Caco-2 (cell line): ENCODE data around the gene CDK14. TPM values are rescaled to one million over a fixed set of nuclear protein-coding genes. Genes with fewer than 3 reads are reported as not detected.

Source experiments
- BruUV-seq: library from RNA; stranded (reverse); fragments of 400-500 nt; replicated peaks from 2 replicates; lab custom pipeline; 2021; lab: Mats Ljungman, UMichigan
- CTCF ChIA-PET: fragments of 300-600 bp; sonication (Branson Sonifier 250); formaldehyde crosslinking; loops from one replicate; lab custom pipeline; 2022; ENCODE audit warnings: antibody characterized with exemption; lab: Charles Lee
- POLR2A ChIA-PET: fragments of 300-600 bp; sonication (Branson Sonifier 250); formaldehyde crosslinking; loops from one replicate; lab custom pipeline; 2022; ENCODE audit warnings: antibody characterized with exemption; lab: Charles Lee
- DNase-seq, 2 experiments: peaks; one replicate each; pipeline versions ENCODE4 v3.0.0 to v3.0.0-alpha.2; 2020 to 2022
- H3K27me3 ChIP-seq: replicated peaks from 2 replicates; pipeline ENCODE4 v1.6.0; 2011; ENCODE audit warnings: low read length; ENCODE audit not compliant: control insufficient read depth, insufficient read depth
- H3K36me3 ChIP-seq: 2 replicates; pipeline ENCODE4 v1.5.1; 2011; ENCODE audit warnings: low read length; ENCODE audit not compliant: control insufficient read depth, insufficient read depth
- H3K4me1 ChIP-seq: fragments of 250-450 bp; sonication (Bioruptor Pico); 2 replicates; pipeline ENCODE4 v1.5.1; 2020; ENCODE audit warnings: mild to moderate bottlenecking
- H3K4me3 ChIP-seq: 2 replicates; pipeline ENCODE4 v1.5.1; 2011; ENCODE audit warnings: low read depth, mild to moderate bottlenecking, control low read depth, low read length
- H3K9me3 ChIP-seq: fragments of 250-450 bp; sonication (Bioruptor Pico); 2 replicates; pipeline ENCODE4 v1.5.1; 2020; ENCODE audit warnings: mild to moderate bottlenecking, moderate library complexity
- H3K27ac Mint-ChIP-seq: one replicate; pipeline ENCODE4 v1.8.0; 2022; ENCODE audit warnings: mixed read lengths; ENCODE audit not compliant: unreplicated experiment
- H3K27me3 Mint-ChIP-seq: one replicate; pipeline ENCODE4 v1.8.0; 2022; ENCODE audit warnings: mixed read lengths; ENCODE audit not compliant: insufficient read depth, unreplicated experiment
- H3K36me3 Mint-ChIP-seq: one replicate; pipeline ENCODE4 v1.8.0; 2022; ENCODE audit warnings: mild to moderate bottlenecking, mixed read lengths; ENCODE audit not compliant: insufficient read depth, unreplicated experiment
- H3K4me1 Mint-ChIP-seq: one replicate; pipeline ENCODE4 v1.8.0; 2022; ENCODE audit warnings: low read depth, mixed read lengths; ENCODE audit not compliant: unreplicated experiment
- H3K4me3 Mint-ChIP-seq: one replicate; pipeline ENCODE4 v1.8.0; 2022; ENCODE audit warnings: mild to moderate bottlenecking, moderate library complexity, mixed read lengths; ENCODE audit not compliant: unreplicated experiment
- H3K9me3 Mint-ChIP-seq: one replicate; pipeline ENCODE4 v1.8.0; 2022; ENCODE audit warnings: mixed read lengths; ENCODE audit not compliant: unreplicated experiment
- intact Hi-C: fragments of 100-400 bp; cut with micrococcal nuclease; formaldehyde crosslinking; loops from one replicate; pipeline ENCODE4 v1.10.0; 2022; ENCODE audit not compliant: unreplicated experiment
- total RNA-seq: library from RNA; stranded (reverse); gene quantifications from 2 replicates; pipeline ENCODE4 v1.2.3, GENCODE V29; 2022
- TF ChIP-seq, protein P1 (sequence below), 2 experiments: fragments of 200-600 bp in 1 of 2; IDR thresholded peaks; 1 replicate in 1 of 2; 2 replicates in 1 of 2; pipeline versions ENCODE4 v1.5.1 to v1.8.0; 2011 to 2022; ENCODE audit warnings: antibody characterized with exemption in 1 of 2, control low read depth in 1 of 2, inconsistent platforms in 1 of 2, low read depth in 1 of 2, low read length in 1 of 2, mild to moderate bottlenecking in 1 of 2, moderate library complexity in 1 of 2; ENCODE audit not compliant: insufficient read depth in 1 of 2, severe bottlenecking in 1 of 2, unreplicated experiment in 1 of 2

CDK14 gene
- total RNA-seq, 1 experiment from 2014 or later: 18.2 TPM

DNA sequence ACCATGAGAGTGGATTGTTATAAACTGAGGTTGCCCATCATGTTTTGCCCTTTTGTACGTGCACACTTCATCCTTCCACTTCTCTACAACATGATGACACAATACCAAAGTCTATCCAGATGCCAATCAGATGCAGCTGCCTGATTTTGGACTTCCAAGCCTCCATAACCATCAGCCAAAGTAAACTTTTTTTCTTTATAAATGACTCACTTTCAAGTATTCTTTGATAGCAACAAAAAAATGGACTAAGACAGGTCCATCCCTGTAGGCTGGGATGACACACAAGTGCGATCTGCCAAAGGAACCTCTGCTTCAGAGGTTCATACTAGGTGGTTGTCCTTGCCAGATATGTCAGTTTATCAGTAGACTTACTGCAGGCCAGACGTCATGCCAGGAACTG, 347.9 kb downstream of the CDK14 start:
- Mint-ChIP-seq H3K27me3 (no peaks in the 10 kb centered on the region), H3K27ac (no peak overlapping the region), H3K36me3 (no peaks in the 10 kb centered on the region), H3K4me1 (no peaks in the 10 kb centered on the region), H3K4me3 (no peak overlapping the region), H3K9me3 (no peaks in the 10 kb centered on the region)
- no peaks in the 10 kb centered on the region for H3K36me3 ChIP-seq
- H3K4me3 ChIP-seq: no peak overlapping the region
- BruUV-seq: no TSS peak
- H3K27me3 ChIP-seq: no peaks in the 10 kb centered on the region
- no peak for DNase-seq
- no peaks in the 10 kb centered on the region for H3K4me1 ChIP-seq
- H3K9me3 ChIP-seq: no peaks in the 10 kb centered on the region
- POLR2A ChIA-PET: no interaction called here
- CTCF ChIA-PET: no interaction called here
- intact Hi-C loops: no loop called here
- TF ChIP-seq, protein P1, sequence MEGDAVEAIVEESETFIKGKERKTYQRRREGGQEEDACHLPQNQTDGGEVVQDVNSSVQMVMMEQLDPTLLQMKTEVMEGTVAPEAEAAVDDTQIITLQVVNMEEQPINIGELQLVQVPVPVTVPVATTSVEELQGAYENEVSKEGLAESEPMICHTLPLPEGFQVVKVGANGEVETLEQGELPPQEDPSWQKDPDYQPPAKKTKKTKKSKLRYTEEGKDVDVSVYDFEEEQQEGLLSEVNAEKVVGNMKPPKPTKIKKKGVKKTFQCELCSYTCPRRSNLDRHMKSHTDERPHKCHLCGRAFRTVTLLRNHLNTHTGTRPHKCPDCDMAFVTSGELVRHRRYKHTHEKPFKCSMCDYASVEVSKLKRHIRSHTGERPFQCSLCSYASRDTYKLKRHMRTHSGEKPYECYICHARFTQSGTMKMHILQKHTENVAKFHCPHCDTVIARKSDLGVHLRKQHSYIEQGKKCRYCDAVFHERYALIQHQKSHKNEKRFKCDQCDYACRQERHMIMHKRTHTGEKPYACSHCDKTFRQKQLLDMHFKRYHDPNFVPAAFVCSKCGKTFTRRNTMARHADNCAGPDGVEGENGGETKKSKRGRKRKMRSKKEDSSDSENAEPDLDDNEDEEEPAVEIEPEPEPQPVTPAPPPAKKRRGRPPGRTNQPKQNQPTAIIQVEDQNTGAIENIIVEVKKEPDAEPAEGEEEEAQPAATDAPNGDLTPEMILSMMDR (IDR thresholded peaks at IDR 0.05; ENCODE audit: insufficient read depth in 1 of 2, low read depth in 1 of 2, low read length in 1 of 2, severe bottlenecking in 1 of 2, unreplicated experiment in 1 of 2): no peak

- TF ChIP-seq, protein P1 (IDR thresholded peaks at IDR 0.05; ENCODE audit: insufficient read depth in 1 of 2, low read depth in 1 of 2, low read length in 1 of 2, severe bottlenecking in 1 of 2, unreplicated experiment in 1 of 2): no peak
- H3K9me3 Mint-ChIP-seq: no peaks in the 10 kb centered on the region
- Histone ChIP-seq H3K27me3 (no peaks in the 10 kb centered on the region), H3K4me1 (no peaks in the 10 kb centered on the region), H3K4me3 (no peak overlapping the region), H3K36me3 (no peaks in the 10 kb centered on the region), H3K9me3 (no peaks in the 10 kb centered on the region)
- POLR2A ChIA-PET: no interaction called here
- CTCF ChIA-PET: no interaction called here
- no TSS peak for BruUV-seq
- no peak overlapping the region for H3K27ac Mint-ChIP-seq
- H3K4me3 Mint-ChIP-seq: no peak overlapping the region
- no peaks in the 10 kb centered on the region for H3K4me1 Mint-ChIP-seq
- H3K27me3 Mint-ChIP-seq: no peaks in the 10 kb centered on the region
- DNase-seq: no peak
- intact Hi-C loops: no loop called here
- H3K36me3 Mint-ChIP-seq: no peaks in the 10 kb centered on the region
These were observed 349.1 kb downstream of the CDK14 start for GRCh38 chr7:90945104-90945787.

DNA sequence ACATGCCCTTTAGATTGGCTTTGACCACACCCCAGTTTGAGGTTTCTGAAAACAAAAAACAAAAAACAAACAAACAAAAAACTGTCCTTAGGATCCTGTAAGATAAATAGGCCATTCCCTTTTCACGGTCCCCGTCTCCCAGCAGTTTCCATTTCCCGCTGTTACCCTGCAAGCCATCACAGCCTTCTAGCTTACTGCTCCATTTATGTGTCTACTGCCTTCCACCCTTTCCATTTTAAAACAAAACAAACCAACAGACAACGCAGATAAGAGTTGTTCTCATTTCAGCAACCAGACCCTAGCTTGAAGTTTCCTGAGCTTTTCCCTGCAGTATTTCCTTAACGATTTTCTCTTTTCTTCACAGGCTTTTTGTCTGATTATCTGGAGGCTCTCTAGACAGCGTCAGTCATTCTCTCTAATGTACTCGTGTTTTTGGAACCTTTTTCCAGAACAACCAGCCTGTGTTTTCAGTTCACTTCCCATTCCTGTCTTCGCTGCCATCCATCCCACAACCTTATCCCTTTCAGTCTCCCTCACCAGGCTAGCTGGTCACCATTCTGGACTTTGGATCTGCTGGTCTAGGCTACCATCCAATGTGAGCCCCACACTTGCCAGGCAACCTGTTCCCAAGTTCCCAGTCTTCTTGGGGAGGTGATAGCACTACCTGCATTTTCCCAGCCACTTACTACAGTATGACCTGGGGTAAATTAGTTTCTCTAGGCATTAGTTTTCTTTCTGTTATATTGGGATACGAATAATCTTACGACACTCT, 350.8 kb downstream of the CDK14 start:
- H3K36me3 Mint-ChIP-seq: no peaks in the 10 kb centered on the region
- Histone ChIP-seq H3K36me3 (no peaks in the 10 kb centered on the region), H3K27me3 (no peaks in the 10 kb centered on the region), H3K4me3 (no peak overlapping the region), H3K9me3 (no peaks in the 10 kb centered on the region), H3K4me1 (no peaks in the 10 kb centered on the region)
- H3K4me3 Mint-ChIP-seq: no peak overlapping the region
- POLR2A ChIA-PET: no interaction called here
- no TSS peak for BruUV-seq
- intact Hi-C loops: no loop called here
- H3K4me1 Mint-ChIP-seq: no peaks in the 10 kb centered on the region
- TF ChIP-seq, protein P1 (IDR thresholded peaks at IDR 0.05; ENCODE audit: insufficient read depth in 1 of 2, low read depth in 1 of 2, low read length in 1 of 2, severe bottlenecking in 1 of 2, unreplicated experiment in 1 of 2): no peak
- no peaks in the 10 kb centered on the region for H3K27me3 Mint-ChIP-seq
- CTCF ChIA-PET: interaction anchor here (0.7 kb wide), 1 partner anchor 761 kb away, joined by 3 read pairs; no protein-coding TSS in a partner anchor
- H3K27ac Mint-ChIP-seq: no peak overlapping the region
- no peak for DNase-seq
- H3K9me3 Mint-ChIP-seq: no peaks in the 10 kb centered on the region
